Astrocyte of the cerebellum (primary cell): ENCODE data around the gene RPL14.
A peak's percentile ranks its signal among the peaks of the same experiment; 100 is the strongest.
"Not testable (repeated sequence)": the region's sequence is repeated elsewhere in the genome, so short reads cannot be mapped to it uniquely, and the experiment has no call there.

Experiments
- DNase-seq: peaks from one replicate; pipeline ENCODE4 v3.0.0-alpha.2; 2011; ENCODE audit warnings: low read depth
- H3K4me3 ChIP-seq: 2 replicates; pipeline ENCODE4 v1.5.1; 2011; ENCODE audit warnings: mild to moderate bottlenecking, low read depth, low read length, moderate library complexity
- in situ Hi-C: cut with HindIII; loops from 2 replicates; pipeline ENCODE4 v1.10.0; 2017; ENCODE audit warnings: low sequenced_read_pairs
- TF ChIP-seq, protein P1 (sequence below): IDR thresholded peaks from 2 replicates; pipeline ENCODE4 v1.5.1; 2012; ENCODE audit warnings: low read length, low read depth, moderate library complexity, mild to moderate bottlenecking; ENCODE audit errors: missing control alignments

The RPL14 gene

DNA sequence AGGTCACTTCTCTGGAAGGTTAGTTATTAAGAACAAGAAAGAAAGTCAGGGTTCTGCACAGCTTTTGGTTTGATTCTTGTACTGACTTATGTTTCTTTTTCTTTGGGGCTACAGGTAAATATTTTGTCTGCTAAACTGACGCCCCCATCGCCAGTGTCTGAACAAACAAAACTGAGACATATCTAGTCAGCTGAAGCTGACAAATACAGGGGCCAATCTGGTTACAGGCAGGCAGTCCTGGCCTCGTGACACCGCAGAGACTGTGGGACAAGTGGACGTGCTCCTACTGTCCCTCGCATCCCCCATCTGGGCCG, 4.6 kb upstream of the RPL14 start:
- peak overlapping the region; percentile 70 for H3K4me3 ChIP-seq
- in situ Hi-C loops: no loop called here
- DNase-seq: no peak
- TF ChIP-seq, protein P1, sequence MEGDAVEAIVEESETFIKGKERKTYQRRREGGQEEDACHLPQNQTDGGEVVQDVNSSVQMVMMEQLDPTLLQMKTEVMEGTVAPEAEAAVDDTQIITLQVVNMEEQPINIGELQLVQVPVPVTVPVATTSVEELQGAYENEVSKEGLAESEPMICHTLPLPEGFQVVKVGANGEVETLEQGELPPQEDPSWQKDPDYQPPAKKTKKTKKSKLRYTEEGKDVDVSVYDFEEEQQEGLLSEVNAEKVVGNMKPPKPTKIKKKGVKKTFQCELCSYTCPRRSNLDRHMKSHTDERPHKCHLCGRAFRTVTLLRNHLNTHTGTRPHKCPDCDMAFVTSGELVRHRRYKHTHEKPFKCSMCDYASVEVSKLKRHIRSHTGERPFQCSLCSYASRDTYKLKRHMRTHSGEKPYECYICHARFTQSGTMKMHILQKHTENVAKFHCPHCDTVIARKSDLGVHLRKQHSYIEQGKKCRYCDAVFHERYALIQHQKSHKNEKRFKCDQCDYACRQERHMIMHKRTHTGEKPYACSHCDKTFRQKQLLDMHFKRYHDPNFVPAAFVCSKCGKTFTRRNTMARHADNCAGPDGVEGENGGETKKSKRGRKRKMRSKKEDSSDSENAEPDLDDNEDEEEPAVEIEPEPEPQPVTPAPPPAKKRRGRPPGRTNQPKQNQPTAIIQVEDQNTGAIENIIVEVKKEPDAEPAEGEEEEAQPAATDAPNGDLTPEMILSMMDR: no peak

GRCh38 chr3:40452876-40453730, 4.0 kb upstream of the RPL14 start:
- peak; percentile 97 for DNase-seq
- H3K4me3 ChIP-seq: peak overlapping the region; percentile 70
- in situ Hi-C loops: no loop called here
- TF ChIP-seq, protein P1: no peak

DNA sequence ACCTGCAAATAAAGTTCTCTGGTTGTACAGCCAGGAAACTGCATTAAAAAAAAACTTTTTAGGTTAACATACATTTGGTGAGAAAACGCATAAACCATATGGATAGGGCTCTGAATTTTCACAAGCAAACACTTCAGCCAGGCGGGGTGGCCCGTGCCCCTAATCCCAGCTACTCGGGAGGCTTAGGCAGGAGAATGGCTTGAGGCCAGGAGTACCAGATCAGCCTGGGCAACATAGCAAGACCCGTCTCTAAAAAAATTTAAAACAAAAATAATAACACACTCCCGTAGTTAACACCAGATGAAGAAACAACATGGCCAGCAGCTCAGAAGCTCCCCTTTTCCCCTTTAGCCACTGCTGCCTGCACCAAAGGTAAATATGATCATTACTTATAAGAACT, 3.2 kb upstream of the RPL14 start:
- no peak for DNase-seq
- peak overlapping the region; percentile 70 for H3K4me3 ChIP-seq
- TF ChIP-seq, protein P1: no peak
- in situ Hi-C loops: no loop called here

DNA sequence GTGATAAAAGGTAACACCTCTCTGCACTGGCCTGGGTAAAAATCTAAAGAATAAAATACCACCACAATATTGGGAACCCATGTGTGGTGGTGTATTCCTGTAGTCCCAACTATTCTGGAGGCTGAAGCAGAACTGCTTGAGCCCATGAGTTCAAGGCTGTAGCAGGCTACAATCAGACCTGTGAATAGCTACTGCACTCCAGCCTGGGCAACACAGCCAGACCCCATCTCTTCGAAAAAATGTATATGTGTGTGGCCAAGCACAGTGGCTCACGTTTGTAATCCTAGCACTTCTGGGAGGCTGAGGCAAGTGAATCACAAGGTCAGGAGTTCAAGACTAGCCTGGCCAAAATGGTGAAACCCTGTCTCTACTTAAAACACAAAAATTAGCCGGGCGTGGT, 1.8 kb upstream of the RPL14 start:
- in situ Hi-C loops: no loop called here
- H3K4me3 ChIP-seq: no peak overlapping the region
- no peak for DNase-seq
- TF ChIP-seq, protein P1: no peak

- DNase-seq: no peak
- in situ Hi-C loops: no loop called here
- H3K4me3 ChIP-seq: peak overlapping the region; percentile 90
- TF ChIP-seq, protein P1: no peak
These were observed 730 bp upstream of the RPL14 start for GRCh38 chr3:40456279-40456939.

GRCh38 chr3:40458473-40458872, 1.3 kb downstream of the RPL14 start:
- TF ChIP-seq, protein P1: no peak
- no peak for DNase-seq
- in situ Hi-C loops: no loop called here
- peak overlapping the region; percentile 90 for H3K4me3 ChIP-seq

- DNase-seq, in situ Hi-C loops, H3K4me3 ChIP-seq: not testable (repeated sequence)
These were observed 3.3 kb downstream of the RPL14 start for GRCh38 chr3:40460481-40460880.
